DMS114 treated with DMSO at 0.1 percent for 48 hours (cell line): ENCODE data around the gene C17orf75.
"Not testable (repeated sequence)": the region's sequence is repeated elsewhere in the genome, so short reads cannot be mapped to it uniquely, and the experiment has no call there.

Experiments used
- DNase-seq: peaks from one replicate; lab custom pipeline; 2025; ENCODE audit not compliant: unreplicated experiment; lab: John Stamatoyannopoulos, UW

The C17orf75 gene

DNA sequence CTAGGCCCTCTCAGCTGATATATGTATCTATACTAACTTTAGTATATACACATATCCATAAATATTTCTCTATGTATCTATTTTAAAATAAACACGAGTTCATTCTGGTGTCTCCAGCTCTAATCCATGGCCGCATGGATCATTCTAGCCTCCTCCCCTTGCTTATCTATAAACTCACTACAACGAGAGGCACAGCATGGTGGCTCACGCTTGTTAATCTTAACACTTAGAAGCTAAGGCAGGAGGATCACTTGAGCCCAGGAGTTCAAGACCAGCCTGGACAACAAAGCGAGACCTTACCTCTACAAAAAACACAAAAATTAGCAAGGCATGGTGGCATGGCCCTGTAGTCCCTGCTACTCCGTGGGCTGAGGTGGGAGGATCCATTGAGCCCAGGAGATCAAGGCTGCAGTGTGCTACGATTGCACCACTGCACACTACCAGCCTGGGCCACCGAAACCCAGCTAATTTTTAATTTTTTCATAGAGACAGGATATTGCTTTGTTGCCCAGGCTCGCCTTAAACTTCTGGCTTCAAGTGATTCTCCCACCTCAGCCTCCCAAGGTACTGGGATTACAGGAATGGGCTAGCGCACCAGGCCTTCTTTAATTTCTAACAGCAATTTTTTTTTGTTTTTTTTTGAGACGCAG, 4.1 kb upstream of the C17orf75 start:
- DNase-seq, result no peak

DNA sequence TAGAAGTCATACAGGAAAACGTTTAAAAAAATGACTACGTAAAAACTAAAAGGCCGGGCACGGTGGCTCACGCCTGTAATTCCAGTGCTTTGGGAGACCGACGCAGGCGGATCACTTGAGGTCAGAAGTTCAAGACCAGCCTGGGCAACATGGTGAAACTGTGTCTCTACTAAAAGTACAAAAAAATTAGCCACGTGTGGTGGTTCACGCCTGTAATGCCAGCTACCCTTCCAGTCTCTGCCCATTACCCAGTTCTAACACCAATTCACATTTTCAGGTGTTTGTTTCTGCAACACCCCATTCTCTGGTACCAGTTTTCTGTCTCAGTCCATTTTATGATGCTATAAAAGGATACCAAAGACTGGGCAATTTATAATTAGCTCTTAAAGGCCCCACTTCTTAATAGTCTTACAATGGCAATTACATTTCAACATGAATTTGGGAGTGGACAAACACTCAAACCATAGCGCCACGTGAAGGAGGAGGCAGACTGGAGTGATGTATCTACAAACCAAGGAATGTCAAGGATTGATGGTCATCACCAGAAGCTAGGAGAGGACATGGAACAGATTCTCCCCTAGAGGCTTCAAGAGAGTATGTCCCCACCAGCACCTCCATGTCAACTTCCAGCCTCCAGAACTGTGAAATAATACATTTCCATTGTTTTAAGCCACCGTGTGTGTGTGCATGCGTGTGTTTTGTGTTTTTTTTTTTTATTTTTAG, 791 bp upstream of the C17orf75 start:
- DNase-seq, result no peak

DNA sequence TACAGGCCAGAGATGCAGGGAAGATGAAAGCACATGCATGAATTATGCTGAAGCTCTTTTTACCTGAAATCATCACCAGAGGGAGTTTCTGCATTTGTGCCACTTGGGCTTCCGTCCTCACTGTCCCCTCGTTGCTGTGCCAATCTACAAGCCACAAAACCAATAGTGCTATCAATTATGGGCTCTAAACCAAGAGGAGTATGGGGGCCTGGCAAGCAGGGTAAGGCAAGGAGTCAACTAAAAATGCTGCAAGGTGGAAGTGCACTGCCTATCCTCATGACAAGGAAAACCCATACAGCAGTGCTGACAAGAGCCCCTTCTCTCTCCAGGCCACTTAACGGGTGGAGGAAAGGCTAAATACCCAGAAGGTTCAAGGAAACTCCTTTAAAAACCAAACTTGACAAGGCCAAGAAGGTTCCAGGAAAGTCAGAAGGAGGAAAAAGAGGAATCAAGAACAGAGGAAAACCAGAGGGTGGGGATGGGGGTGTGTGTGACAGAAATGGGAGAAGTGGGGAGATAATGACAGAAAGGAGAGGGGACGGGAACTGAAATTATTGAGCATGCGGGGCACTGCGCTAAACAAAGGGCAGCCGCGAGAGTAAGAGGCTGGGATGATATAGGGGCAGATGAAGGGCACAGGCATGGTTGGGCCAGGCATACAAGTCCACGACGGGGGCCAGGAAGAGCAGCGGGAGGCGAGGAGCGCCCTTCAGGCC, 674 bp downstream of the C17orf75 start:
- no peak for DNase-seq

DNA sequence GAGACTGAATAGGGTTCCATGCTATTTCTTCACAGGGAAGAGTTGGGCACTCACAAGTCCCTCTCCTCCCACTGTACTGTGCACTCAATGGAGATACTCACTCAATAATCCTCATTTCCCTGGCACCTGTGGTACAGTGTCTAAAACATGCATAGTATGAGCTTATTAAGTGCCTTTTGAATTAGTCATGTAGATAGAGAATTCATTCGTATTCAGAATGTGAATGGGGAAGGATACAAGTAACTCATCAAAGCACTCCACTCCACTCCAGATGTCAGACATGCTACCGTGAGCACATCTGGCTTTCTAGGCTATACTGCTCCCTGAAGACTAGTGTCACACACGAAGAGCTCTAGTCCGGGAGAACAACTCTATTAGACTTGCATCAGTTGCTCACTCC, 6.3 kb downstream of the C17orf75 start:
- DNase-seq, result no peak

DNA sequence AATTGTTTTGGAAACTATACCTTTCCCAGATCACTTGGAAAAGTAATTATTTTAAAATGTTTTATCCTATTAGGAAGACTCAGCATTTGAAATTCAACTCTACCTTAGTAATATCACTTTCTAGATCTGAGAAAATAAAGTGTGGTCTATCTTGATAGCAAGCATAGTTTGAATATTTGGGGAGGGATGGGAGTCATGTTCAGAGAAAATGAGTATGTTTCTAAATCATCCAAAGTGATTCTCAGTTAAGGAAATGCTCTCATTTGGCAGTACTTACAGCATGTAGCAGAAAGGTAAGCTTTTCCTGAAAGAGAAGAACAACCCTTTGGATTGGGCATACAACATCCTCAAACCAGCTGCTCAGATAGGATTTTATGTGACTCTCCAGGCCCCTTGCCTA, 6.9 kb downstream of the C17orf75 start:
- no peak for DNase-seq

DNA sequence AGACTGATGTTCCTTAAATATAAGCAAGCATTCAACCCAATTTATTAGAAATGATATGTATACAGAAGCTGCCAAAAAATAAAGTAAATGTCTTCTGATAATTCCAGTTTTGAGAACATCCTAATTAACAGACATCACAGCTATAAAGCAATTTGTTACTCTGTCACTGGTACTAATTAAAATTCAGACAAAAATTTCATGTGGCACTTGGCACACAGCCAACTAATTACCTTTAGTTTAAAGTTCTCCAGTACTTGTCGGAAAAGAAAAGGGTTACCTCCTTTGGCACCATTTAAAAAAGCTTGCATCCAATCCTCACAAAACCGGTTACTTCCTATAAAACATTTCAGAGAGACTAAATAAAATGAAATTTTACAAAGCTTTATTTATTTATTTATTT, 8.8 kb downstream of the C17orf75 start:
- DNase-seq, result no peak

DNA sequence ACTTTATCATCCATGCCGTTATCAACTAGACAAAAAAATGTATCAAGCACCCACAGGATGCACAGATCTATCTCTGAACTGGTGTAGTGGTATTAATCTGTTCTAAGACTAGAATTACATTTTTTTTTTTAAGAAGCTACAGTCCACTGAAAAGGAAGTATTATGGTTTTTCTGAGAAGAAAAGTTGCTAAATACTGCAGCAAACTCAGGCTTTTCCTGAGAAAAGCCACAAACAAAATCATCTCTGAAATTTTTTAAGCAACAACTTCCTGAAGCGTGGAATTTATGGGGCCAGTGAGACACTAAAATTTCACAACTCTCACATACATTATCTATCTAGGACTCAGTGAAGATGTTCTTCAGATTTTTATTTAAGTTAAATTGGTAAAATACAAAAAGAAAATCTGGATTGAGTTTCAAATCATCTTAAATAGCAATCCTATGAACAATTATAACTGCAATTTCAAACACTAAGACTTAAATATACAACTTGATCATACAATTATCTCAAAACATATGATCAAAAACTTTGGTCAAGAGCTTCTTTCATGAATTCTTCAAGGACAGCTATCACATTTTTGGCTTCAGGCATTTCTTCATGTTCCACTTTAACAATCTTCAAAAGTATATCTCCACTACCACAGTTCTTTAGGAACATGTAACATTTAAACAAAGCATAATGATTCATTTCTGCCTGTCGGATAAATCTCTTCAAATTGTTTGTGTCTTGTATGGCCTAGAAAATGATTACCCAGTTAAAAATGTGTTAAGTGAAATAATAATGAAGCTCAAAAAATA, 10.5 kb downstream of the C17orf75 start:
- DNase-seq, result no peak

DNA sequence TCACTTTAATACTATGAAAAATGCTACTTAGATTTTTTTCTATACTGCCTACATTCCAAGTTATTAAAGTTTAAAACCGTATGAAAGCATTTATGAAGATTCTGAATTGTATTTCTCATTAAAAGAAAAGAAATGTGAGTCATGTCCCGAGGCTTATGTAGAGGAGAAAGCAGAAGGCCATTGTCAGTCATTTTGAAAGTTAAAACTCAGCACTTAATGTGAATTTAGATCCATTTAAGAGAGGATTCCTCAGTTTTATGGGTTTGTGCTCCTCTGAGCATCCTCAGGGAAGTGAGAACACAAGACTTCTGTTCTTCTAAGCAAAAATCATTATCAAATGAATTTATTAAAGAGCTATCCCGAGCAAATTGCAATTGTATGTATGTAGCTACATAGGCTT, 11.8 kb downstream of the C17orf75 start:
- no peak for DNase-seq

DNA sequence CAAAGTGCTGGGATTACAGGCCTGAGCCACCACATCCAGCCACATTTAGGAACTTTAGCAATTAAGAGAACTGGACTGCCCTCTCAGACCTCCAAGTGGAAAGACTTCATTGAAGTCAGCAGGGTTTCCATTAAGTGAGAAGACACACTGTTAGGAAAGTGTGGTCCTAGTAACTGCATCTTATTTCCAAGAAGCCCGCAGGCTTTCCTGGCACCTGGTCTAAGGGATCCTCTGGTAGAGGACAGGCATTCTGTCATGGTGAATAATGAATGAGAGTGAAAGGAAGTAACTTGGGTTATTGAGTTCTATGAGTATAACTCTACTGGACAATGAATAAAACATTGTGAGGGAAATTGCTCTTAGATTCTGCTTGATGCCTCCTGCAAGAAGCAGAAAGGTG, 14.1 kb downstream of the C17orf75 start:
- no peak for DNase-seq

DNA sequence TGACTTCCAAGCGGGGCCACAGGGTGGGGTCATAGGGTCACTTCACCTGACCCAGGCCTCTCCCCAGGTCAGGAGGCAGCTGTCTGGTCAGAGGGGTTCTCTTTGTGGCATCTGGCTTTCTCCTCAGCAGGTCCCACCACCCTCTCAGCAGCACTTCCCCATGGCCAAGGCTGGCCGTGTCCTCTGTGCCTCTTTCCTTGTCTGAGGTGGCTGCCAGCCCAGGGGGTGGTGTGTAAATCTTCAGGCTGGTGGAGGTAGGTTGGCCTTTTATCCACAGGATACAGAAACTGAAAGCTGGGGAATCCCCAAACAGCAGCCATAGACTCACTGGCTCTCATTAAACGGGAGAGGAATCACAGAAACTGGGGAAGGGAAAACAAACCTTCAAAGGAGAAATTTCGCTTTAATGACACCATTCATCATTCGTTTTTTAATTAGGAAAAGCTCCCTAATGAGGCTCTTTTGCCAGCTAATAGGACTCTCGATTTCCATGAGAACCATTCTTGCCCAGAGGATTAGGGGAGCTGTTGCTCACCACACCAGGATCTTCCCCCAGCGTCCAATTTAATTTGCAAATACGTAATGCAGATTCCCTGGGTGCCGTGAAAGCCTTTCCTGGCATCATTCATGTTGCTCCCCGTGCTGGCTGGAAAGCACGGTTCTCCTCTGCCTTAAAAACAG, 18.0 kb downstream of the C17orf75 start:
- DNase-seq, result no peak

DNA sequence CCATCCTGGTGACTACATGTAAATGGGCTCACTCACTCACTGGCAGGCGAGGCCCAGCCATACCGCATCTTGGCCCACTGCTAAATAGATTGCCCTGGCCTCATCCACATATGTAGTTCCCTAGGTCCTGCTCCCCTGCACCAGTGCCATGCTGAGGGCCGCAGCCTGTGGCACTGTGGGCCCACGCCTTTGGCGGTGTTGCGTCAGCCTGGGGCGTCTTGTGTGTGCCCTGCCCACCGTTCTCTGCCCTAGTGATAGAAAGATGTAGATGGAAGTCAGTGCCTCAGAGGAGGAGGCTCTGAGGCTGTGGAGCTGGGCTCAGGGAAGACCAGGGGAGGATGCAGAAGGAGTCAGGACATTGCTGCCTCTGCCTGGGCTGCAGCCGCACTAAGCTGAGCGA, 18.9 kb downstream of the C17orf75 start:
- no peak for DNase-seq

DNA sequence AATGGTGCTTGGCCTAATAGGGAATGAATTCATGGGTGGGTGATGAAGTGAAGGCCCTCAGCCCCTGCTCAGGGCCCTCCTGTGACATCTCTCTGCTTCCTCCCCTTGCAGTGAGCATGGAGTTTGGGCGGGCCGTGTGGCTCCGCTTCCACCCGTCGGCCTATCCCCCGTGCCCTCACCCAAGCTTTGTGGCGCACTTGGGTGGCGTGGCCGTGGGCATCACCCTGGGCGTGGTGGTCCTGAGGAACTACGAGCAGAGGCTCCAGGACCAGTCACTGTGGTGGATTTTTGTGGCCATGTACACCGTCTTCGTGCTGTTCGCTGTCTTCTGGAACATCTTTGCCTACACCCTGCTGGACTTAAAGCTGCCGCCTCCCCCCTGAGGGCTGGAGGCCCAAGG, 21.1 kb downstream of the C17orf75 start:
- no peak for DNase-seq

DNA sequence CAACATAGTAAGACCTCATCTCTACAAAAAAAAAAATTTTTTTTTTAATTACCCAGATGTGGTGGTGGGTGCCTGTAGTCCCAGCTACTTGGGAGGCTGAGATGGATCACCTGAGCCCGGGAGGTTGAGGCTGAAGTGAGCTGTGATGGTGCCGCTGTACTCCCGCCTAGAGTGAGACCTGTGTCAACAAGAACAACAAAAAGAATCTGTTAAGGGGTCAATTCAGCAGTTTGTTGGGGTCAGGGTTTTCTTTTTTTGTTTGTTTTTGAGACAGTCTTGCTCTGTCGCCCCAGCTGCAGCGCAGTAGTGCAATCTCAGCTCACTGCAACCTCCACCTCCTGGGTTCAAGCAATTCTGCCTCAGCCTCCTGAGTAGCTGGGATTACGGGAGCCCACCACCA, 21.9 kb downstream of the C17orf75 start:
- not testable (repeated sequence) for DNase-seq

DNA sequence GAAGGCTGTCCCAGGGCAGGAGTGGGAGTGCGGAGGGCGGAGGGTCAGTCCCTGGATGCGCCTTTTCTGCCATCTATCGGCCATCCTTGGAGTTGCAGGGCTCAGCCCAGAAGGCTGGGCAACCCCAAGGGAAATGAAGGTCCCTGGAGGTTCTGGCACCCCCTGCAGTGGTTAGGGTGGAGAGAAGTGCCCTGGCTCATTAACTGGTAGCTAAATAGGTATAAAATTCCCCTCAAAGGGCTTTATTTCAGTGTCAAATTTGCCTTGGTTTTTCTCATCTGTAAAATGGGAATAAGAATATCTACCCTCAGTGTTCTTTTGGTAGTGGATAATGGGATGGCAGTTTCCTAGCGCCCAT, 22.4 kb downstream of the C17orf75 start:
- peak; percentile 35 for DNase-seq

DNA sequence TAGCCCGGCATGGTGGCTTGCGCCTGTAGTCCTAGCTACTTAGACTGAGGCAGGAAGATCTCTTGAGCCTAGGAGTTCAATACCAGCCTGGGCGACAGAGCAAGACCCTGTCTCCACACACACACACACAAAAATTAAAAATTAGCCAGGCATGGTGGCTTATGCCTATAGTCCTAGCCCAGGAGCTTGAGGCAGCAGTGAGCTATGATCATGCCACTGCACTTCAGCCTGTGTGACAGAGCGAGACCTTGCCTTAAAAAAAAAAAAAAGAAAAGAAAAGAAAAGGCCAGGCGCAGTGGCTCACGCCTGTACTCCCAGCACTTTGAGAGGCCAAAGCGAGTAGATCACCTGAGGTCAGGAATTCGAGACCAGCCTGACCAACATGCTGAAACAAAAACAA, 23.9 kb downstream of the C17orf75 start:
- DNase-seq, result no peak

DNA sequence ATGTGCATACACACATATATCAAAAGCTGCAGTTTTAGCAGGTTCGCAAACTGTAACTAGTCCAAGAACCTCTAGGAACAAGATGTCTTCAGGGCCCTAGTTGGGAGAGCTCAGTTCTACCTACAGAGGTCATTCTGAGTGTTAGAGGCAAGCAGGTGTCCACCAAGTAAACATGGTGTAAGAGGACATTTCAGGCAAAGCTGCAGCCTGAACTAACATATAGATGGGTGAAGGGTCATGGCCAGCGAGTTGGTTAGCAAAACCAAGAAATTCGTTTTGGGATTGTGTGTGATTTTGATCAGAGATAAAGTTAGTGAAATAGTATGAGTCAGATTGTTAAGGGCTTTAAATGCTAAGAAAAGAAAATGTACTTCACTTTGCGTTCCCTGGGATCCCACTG, 24.6 kb downstream of the C17orf75 start:
- no peak for DNase-seq

DNA sequence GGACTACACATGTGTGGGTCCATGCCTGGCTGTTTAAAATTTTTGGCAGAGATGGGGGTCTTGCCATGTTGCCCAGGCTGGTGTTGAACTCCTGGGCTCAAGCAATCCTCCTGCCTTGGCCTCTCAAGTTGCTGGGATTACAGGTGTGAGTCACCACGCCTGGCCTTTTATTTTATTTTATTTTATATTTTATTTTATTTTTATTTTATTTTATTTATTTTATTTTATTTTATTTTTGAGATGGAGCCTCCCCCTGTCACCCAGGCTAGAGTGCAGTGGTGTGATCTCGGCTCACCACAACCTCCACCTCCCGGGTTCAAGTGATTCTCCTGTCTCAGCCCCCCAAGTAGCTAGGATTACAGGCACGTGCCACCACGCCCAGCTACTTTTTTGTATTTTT, 25.3 kb downstream of the C17orf75 start:
- DNase-seq, result not testable (repeated sequence)

DNA sequence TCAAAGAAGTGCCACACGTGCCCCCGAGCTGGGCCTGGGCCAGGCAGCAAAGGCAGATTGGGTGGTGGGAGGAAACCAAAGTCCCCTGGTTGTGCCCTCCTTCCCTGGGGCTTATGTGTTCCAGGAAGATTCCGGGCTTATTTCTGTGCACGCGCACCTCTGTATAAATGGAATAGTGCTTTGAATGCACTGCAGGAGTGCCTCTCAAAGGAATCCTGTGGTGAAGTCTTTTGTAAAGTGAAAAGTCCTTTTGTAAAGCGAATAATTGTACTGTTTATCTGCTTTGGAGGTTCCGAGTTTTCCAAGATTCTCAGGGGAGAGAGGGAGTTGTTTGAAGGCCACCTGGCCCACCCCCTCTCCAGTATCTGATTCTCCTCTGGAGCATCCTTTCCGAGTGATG, 26.8 kb downstream of the C17orf75 start:
- no peak for DNase-seq

DNA sequence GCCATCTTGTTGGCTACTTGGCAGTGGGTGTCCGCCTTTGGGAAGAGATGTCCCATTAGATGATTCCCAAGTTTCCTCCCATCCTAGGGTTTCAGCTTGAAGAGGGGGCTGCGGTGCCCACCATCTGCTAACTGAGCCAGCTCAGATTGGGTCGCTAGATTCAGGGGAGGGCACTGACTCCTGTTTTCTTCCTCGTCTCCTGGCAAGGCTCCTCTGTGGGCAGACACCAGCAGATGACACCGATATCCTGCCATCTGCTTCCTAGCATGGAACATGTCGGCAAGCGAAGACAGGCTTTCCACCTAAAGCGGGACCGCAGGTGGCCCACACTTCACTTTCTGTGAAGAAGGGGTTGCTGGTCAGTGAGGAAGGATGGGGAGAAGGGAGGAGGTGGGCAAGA, 27.3 kb downstream of the C17orf75 start:
- no peak for DNase-seq

DNA sequence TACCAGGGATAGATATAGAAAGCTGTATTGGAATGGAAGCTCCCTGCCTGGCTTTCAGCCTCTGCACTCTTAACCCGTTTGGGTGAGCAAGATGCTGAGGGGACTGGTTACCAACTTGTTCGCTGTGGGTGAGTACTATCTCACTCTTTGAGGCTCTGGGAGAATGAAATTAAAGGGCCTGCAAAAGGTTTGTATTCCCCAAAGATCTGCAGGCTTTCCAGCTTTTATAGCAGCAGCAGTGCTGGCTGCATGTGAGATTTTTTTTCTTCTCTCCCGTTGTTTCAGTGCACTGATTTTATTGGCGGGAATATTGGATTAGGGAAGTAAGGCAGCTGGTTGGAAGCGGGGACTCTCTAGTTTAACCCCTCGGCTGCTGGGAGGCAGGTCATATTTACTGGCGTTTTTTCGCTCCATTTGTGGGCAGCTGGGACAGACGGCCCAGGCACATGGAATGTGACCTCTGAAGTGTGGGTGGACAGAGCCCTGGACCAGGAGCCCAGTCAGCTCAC, 30.9 kb downstream of the C17orf75 start:
- DNase-seq, result no peak

DNA sequence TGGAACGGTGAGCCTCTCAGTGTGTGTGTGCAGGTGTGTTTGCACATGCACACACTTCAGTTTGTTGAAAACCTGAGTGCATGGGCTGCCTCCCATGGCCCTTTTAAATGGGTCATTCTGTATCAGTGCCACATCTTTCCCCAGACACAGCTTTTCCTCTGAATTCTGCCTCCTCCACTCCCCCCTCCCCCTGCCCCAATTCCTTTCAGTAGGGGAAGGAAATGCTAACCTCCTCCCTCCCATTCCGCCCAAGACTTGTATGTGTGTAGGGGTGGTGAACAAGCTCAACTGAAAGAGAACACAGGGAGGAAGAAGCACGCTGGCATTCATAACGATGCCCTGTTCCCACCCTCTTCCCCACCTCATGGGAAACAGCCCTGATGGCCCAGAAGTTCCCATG, 34.3 kb downstream of the C17orf75 start:
- no peak for DNase-seq
